ENCODE results near the gene M1AP. TPM values are rescaled to one million over a fixed set of nuclear protein-coding genes. Genes with fewer than 3 reads are reported as not detected.

M1AP gene
- total and polyA plus RNA-seq, 2 of the 8 experiments (the other 6 are each of a cell fraction or from before 2014, with no cell fraction given): 4.8 TPM

GRCh38 chr2:74571058-74571457, 77.1 kb downstream of the M1AP start:
- H3K27me3 ChIP-seq (replicated peaks in 1 of 4; ENCODE audit: control insufficient read depth in 3 of 4, extremely low read depth in 1 of 4, insufficient read depth in 3 of 4, low read length in 3 of 4): no peaks in the 10 kb centered on the region
- peaks cover 4% of the 10 kb centered on the region; the same call in 1 of the 2 replicates for H3K23me2 ChIP-seq (ENCODE audit: low read depth, low read length)
- H2AFZ ChIP-seq (ENCODE audit: low read length): no peak overlapping the region
- no peak overlapping the region for H2BK12ac ChIP-seq (ENCODE audit: low read depth, low read length)
- 78% methylated on average over 1 of the region's 1 CpG; no CpG with 5 or more reads in 1 of the 2 experiments for WGBS, 2 experiments (ENCODE audit: extremely low coverage in 1 of 2, insufficient coverage in 1 of 2, insufficient read length in 1 of 2, insufficient replicate concordance in 2 of 2, low coverage in 1 of 2, low lambda C conversion rate in 2 of 2, missing lambda C conversion rate in 1 of 2)
- TF ChIP-seq RBBP5 (IDR thresholded peaks at IDR 0.05; ENCODE audit: borderline replicate concordance, low read depth, low read length) (no peak), TCF12 (IDR thresholded peaks at IDR 0.05; ENCODE audit: low read depth, low read length) (no peak), JUN (IDR thresholded peaks at IDR 0.05; ENCODE audit: low read depth, low read length) (no peak), POU5F1 (IDR thresholded peaks at IDR 0.05; ENCODE audit: low read depth, low read length) (no peak), SAP30 (IDR thresholded peaks at IDR 0.05; ENCODE audit: insufficient read depth, insufficient replicate concordance, low read length) (no peak), EP300 (IDR thresholded peaks at IDR 0.05; ENCODE audit: borderline replicate concordance in 1 of 2, low read depth in 2 of 2, low read length in 2 of 2) (no peak), SIRT6 (IDR thresholded peaks at IDR 0.05; ENCODE audit: low read length) (no peak)
- no peak overlapping the region for H2BK20ac ChIP-seq (ENCODE audit: low read length)
- no peak for DNase-seq (ENCODE audit: low read depth in 1 of 2, low spot score in 2 of 2)
- no peak overlapping the region for H3K14ac ChIP-seq (ENCODE audit: insufficient read length)
- no peak overlapping the region for H3K4me2 ChIP-seq (ENCODE audit: insufficient read depth in 1 of 2, low read depth in 2 of 2, low read length in 2 of 2)
- no peak overlapping the region for H3K56ac ChIP-seq (replicated peaks; ENCODE audit: insufficient read length, low read depth, low read length)
- no peak overlapping the region for H2BK5ac ChIP-seq (ENCODE audit: low read depth, low read length)
- H4K91ac ChIP-seq (replicated peaks; ENCODE audit: insufficient read length, low read length): no peak overlapping the region
- no peak overlapping the region for H3K27ac ChIP-seq (ENCODE audit: low read depth, low read length)
- H4K20me1 ChIP-seq (replicated peaks in 1 of 2; ENCODE audit: control insufficient read depth in 1 of 2, insufficient read depth in 2 of 2, low read length in 2 of 2): no peaks in the 10 kb centered on the region
- FAIRE-seq: no peak
- no peaks in the 10 kb centered on the region for H3K9me3 ChIP-seq (ENCODE audit: insufficient read depth in 2 of 2, low read depth in 1 of 2, low read length in 1 of 2)
- H3K4me1 ChIP-seq (replicated peaks in 1 of 4; ENCODE audit: control insufficient read depth in 3 of 4, insufficient read depth in 4 of 4, low read length in 3 of 4): no peaks in the 10 kb centered on the region
- H3K18ac ChIP-seq (ENCODE audit: extremely low read depth, low read length): no peak overlapping the region
- CTCF ChIA-PET (ENCODE audit: partially characterized antibody): interaction anchor here (1.0 to 10.0 kb wide), 8 partner anchors 12 to 88 kb away, joined by 3 to 158 read pairs (median 4); partner anchors contain the start of genes CCDC142, DQX1 and TTC31
- H3K4me3 ChIP-seq (ENCODE audit: extremely low read depth in 1 of 4, insufficient read depth in 2 of 4, low read depth in 3 of 4, low read length in 4 of 4): no peak overlapping the region
- H4K5ac ChIP-seq (ENCODE audit: insufficient read length, low read depth, low read length): no peak overlapping the region
- H3K36me3 ChIP-seq (ENCODE audit: control insufficient read depth in 2 of 4, insufficient read depth in 4 of 4, low read length in 3 of 4): no peaks in the 10 kb centered on the region
- no peak overlapping the region for H2BK120ac ChIP-seq (replicated peaks; ENCODE audit: low read depth, low read length)
- no peak overlapping the region for H2BK15ac ChIP-seq (ENCODE audit: low read length)
- no peak overlapping the region for H4K8ac ChIP-seq (ENCODE audit: extremely low read depth, insufficient read depth, low read length)
- H3K79me1 ChIP-seq (ENCODE audit: low read depth, low read length): 0 out of 2 replicates have a peak, but pooled peaks cover 2% of the 10 kb centered on the region
- POLR2A ChIA-PET (ENCODE audit: partially characterized antibody): interaction anchor here (1.7 kb wide), 1 partner anchor 16 kb away, joined by 5 read pairs; no protein-coding TSS in a partner anchor
- no peak overlapping the region for H2AK5ac ChIP-seq (ENCODE audit: low read depth, low read length)
- H3K9ac ChIP-seq (replicated peaks in 1 of 4; ENCODE audit: extremely low read depth in 1 of 4, low read depth in 3 of 4, low read length in 3 of 4): no peak overlapping the region
- H3K79me2 ChIP-seq (ENCODE audit: control insufficient read depth in 1 of 2, insufficient read depth in 2 of 2, low read length in 2 of 2): no peaks in the 10 kb centered on the region
- no peak overlapping the region for H3K23ac ChIP-seq (ENCODE audit: insufficient read length)
- no peak overlapping the region for H3K4ac ChIP-seq (replicated peaks; ENCODE audit: insufficient read length, low read depth, low read length)
